Testis (tissue), 3 donors: ENCODE data around the gene PPP6R1. TPM values are rescaled to one million over a fixed set of nuclear protein-coding genes. Genes with fewer than 3 reads are reported as not detected.
A peak's percentile ranks its signal among the peaks of the same experiment; 100 is the strongest.

Source experiments
- DNase-seq: peaks from one replicate; pipeline ENCODE4 v3.0.0-alpha.2; 2019
- H3K27ac ChIP-seq, 2 donors: fragments of 200-600 bp; sonication (generic); one replicate each; pipeline ENCODE4 v1.5.1; 2019
- H3K27me3 ChIP-seq: fragments of 200-600 bp; sonication (generic); one replicate; pipeline ENCODE4 v1.5.1; 2019
- H3K36me3 ChIP-seq: fragments of 200-600 bp; sonication (generic); one replicate; pipeline ENCODE4 v1.5.1; 2017; ENCODE audit warnings: low read depth; ENCODE audit errors: missing control alignments
- H3K4me1 ChIP-seq: fragments of 200-600 bp; sonication (generic); one replicate; pipeline ENCODE4 v1.5.1; 2019
- H3K4me3 ChIP-seq, 2 donors: fragments of 200-600 bp; sonication (generic); one replicate each; pipeline ENCODE4 v1.5.1; 2017 to 2019
- H3K9me3 ChIP-seq: fragments of 200-600 bp; sonication (generic); one replicate; pipeline ENCODE4 v1.5.1; 2017
- CTCF ChIP-seq, 3 experiments: fragments of 450-650 bp in 2 of 3; fragments of 200-600 bp in 1 of 3; sonication (generic) in 1 of 3; IDR thresholded peaks; one replicate each; pipeline ENCODE4 v1.5.1; 2016 to 2019; ENCODE audit warnings: antibody characterized with exemption in 3 of 3, mild to moderate bottlenecking in 2 of 3, moderate library complexity in 1 of 3
- POLR2A ChIP-seq: fragments of 450-650 bp; IDR thresholded peaks from one replicate; pipeline ENCODE4 v1.6.1; 2017; ENCODE audit warnings: antibody characterized with exemption, mild to moderate bottlenecking, moderate library complexity
- WGBS, 2 donors: methylation state at CpG; one replicate each; pipeline ENCODE4 v1.1.5; 2018; 5-methylcytosine and 5-hydroxymethylcytosine counted together
- intact Hi-C: fragments of 100-400 bp; cut with DNase I; formaldehyde crosslinking; loops from one replicate; pipeline ENCODE4 v1.15.1; 2023; ENCODE audit warnings: low total_unique reads
- polyA plus RNA-seq: library from polyadenylated mRNA; stranded (reverse); fragments of 350-450 nt; fragmentation: Illumina TruSeq; extraction: RNeasy Lipid Tissue Mini Kit (QIAGEN cat#74804); gene quantifications from one replicate; pipeline ENCODE4 v1.2.3, GENCODE V29; 2014; ENCODE audit warnings: low read depth, low replicate concordance; ENCODE audit not compliant: insufficient read depth
- total RNA-seq, 2 donors: library from RNA; depleted of rRNA; stranded (reverse); fragments of >200 nt; gene quantifications; one replicate each; pipeline ENCODE4 v1.2.3, GENCODE V29; 2016

PPP6R1 gene
- total and polyA plus RNA-seq, 3 donors from 2014 or later, result 178 to 217 (median 179) TPM

DNA sequence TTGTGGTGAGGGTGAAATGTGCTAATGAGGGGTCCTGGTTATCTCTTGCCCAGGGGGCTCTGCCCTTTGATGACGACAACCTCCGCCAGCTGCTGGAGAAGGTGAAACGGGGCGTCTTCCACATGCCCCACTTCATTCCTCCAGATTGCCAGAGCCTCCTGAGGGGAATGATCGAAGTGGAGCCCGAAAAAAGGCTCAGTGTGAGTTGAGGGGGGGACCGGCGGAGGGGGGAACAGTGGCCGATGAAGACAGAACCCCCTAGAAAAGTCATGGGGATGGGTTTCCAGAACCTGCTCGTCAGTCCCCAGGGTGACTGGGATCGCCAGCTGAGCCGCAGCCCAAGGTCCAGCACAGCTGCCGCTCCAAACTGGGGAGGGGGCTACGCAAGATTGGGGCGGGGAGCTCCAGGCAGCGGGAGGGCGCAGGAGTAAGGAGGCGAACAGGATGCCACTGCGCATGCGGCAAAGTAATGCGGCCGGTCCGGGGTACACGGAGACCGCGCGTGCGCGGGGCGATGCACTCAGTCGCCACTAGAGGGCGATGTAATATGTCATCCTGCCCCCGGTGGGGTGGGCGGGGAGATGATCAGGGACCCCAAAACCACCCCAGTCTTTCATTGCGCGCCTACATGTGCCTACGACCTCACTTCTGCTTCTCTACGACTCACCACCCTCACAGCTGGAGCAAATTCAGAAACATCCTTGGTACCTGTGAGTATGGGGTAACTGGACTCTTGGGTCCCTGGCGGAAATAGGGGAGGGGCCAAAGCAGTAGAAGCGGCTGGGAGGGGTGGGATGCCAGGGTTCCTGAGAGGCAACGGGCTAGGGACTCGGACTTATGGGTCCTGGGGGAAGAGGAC lies 42.9 kb upstream of the PPP6R1 start:
- Histone ChIP-seq H3K4me3 (peak overlapping the region; percentile 27 to 51), H3K36me3 (no peaks in the 10 kb centered on the region), H3K27ac (no peak overlapping the region), H3K27me3 (no peaks in the 10 kb centered on the region), H3K9me3 (no peaks in the 10 kb centered on the region), H3K4me1 (peaks cover 12% of the 10 kb centered on the region)
- WGBS, 2 donors, result 12 to 18% methylated on average over 18 to 42 of the region's 42 CpGs
- peak; percentile 96 to 99 (median 97) for TF ChIP-seq CTCF (IDR thresholded peaks at IDR 0.05)
- no peak for TF ChIP-seq POLR2A
- peak; percentile 92 for DNase-seq
- intact Hi-C loops, result no loop called here

GRCh38 chr19:55300886-55301458 lies 42.2 kb upstream of the PPP6R1 start:
- Histone ChIP-seq H3K27ac (no peak overlapping the region), H3K9me3 (no peaks in the 10 kb centered on the region), H3K4me3 (peak overlapping the region in 1 of 2 donors; percentile 51), H3K36me3 (no peaks in the 10 kb centered on the region), H3K4me1 (peaks cover 12% of the 10 kb centered on the region), H3K27me3 (no peaks in the 10 kb centered on the region)
- intact Hi-C loops, result no loop called here
- WGBS, 2 donors, result 38 to 41% methylated on average over 15 of the region's 15 CpGs
- DNase-seq, result peak; percentile 73
- no peak for TF ChIP-seq CTCF (IDR thresholded peaks at IDR 0.05)
- no peak for TF ChIP-seq POLR2A

DNA sequence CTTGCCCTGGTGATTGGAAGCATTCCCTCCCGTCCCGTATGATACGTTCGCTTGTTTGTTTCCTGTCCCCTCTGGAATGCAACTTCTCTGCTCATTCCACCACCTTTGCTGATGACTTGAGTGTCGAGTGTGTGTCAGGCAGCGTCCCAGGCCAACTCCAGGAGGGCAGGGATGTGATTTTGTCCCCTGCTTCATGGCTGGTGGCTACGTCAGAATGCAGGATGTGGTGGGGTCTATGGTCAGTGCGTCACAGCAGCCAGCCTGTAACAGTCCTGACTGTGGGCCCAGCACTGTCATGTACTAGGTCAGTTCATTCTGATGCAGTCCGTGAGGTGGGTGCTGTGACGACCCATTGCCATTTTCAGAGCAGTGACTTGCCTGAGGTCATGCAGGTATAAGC lies 41.2 kb upstream of the PPP6R1 start:
- WGBS, 2 donors, result 87 to 91% methylated on average over 9 to 10 of the region's 10 CpGs
- no peak for DNase-seq
- no peaks in the 10 kb centered on the region for H3K9me3 ChIP-seq
- H3K27ac ChIP-seq, result no peak overlapping the region
- TF ChIP-seq CTCF (IDR thresholded peaks at IDR 0.05) (no peak), POLR2A (no peak)
- no peaks in the 10 kb centered on the region for H3K27me3 ChIP-seq
- no peak overlapping the region for H3K4me3 ChIP-seq
- H3K36me3 ChIP-seq, result no peaks in the 10 kb centered on the region
- peaks cover 12% of the 10 kb centered on the region for H3K4me1 ChIP-seq
- intact Hi-C loops, result no loop called here

GRCh38 chr19:55297267-55297666 lies 38.5 kb upstream of the PPP6R1 start:
- WGBS, 2 donors, result 89 to 93% methylated on average over 10 of the region's 10 CpGs
- TF ChIP-seq POLR2A (no peak), CTCF (IDR thresholded peaks at IDR 0.05) (no peak)

More at GRCh38 chr19:55297267-55297666, 38.5 kb upstream of the PPP6R1 start:
- no peaks in the 10 kb centered on the region for H3K27me3 ChIP-seq
- no peak overlapping the region for H3K27ac ChIP-seq
- intact Hi-C loops, result no loop called here
- H3K4me1 ChIP-seq, result peaks cover 12% of the 10 kb centered on the region
- no peaks in the 10 kb centered on the region for H3K9me3 ChIP-seq
- no peak overlapping the region for H3K4me3 ChIP-seq
- no peak for DNase-seq
- H3K36me3 ChIP-seq, result no peaks in the 10 kb centered on the region
